ENCODE measurements around the gene ABHD17A.

GRCh38 chr19:1931445-1931844 lies 46.1 kb upstream of the ABHD17A start:
- TF ChIP-seq CTCF (optimal IDR thresholded peaks at IDR 0.05 in 1 of 3, IDR thresholded peaks at IDR 0.05 in 1 of 3, conservative IDR thresholded peaks at IDR 0.05 in 1 of 3; ENCODE audit: extremely low read depth in 1 of 3, insufficient read depth in 2 of 3, low read length in 3 of 3) (no peak), EZH2 (IDR thresholded peaks at IDR 0.05; ENCODE audit: low read length) (no peak)
